RPMI8226 (cell line): ENCODE measurements around the gene CUEDC2.

Experiments
- DNase-seq: peaks from one replicate; pipeline ENCODE4 v3.0.0-alpha.2; 2015

The CUEDC2 gene, protein sequence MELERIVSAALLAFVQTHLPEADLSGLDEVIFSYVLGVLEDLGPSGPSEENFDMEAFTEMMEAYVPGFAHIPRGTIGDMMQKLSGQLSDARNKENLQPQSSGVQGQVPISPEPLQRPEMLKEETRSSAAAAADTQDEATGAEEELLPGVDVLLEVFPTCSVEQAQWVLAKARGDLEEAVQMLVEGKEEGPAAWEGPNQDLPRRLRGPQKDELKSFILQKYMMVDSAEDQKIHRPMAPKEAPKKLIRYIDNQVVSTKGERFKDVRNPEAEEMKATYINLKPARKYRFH

DNA sequence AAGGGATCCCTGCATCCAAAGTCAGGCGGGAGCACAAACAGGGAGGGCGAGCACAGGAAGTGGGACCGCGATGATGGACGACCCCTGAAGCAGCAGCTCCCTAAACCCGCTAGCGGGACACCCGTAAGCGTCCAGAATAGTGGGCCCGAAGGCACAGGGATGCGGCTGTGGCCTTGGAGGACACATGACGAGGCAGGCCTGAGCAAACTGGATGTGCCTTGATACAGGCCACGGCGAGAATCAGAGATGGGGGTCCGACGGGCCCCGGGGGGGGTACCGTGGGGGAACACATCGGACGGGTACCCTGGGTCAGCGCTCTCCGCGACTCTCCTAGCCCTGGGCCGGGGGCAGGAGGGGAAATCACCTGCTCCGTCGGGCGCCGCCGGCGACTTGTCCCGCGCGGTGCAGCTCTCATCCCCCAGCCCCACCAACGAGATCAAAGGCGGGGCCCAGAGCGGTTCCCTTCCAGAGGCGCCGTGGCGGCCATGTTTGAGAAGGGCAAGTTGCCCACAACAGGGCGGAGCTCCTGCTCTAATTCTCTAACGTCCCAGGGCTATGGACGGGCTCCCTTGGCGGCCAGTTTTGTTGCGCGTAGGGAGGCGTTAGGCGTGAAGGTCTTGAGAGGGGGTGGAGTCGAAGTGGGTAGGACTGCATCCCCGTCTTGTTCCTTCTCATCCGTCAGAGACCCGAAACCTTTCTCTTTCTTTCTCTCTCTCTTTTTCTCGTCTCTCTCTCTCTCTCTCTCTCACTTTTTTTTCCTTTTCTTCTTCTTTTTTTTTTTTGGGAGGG is at the start of gene CUEDC2:
CUEDC2 (minus strand) TSS at position 413 of the 789 bp plus-strand sequence. CDS start 7,386 bp downstream, outside the sequence.
- peak; percentile 94 for DNase-seq

DNA sequence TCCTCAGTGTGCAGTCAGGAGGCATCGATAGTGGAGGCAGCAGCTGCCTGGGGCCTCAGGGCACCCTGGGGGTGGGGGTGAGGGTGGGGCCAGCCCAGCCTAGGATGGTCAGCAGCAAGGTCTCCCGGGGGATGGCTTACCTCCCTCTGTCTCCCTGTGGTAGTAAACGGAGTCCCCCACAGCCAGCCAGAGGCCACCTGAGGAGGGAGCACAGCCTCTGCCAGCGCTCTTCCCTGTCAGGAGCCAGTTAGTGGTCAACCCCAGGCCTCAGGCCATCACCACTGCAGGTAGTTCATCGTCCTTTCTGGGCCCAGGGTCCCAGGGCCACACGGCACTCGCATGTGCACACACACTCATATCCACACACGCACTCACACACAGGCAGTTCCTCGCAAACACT is 48.0 kb upstream of the CUEDC2 start:
- no peak for DNase-seq

DNA sequence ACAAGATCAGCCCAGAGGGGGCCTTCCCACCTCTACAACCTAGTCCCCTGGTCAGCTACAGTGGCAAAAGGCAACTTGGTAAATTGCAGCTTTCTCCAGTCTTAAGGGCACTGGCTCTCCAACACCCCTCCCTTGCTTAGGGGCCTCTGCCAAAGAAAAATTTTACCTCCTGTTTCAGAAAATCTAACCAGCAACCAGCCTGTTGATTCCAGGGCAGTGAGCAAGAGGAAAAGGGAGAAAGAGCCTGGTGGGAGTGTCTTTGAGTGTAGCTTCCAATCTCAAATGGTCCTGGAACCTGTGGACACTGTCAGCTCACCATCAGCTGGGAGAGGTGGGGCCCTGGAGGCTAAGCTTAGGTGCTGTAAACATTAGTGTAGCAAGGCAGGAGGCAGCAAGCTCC is 47.3 kb upstream of the CUEDC2 start:
- DNase-seq: no peak

DNA sequence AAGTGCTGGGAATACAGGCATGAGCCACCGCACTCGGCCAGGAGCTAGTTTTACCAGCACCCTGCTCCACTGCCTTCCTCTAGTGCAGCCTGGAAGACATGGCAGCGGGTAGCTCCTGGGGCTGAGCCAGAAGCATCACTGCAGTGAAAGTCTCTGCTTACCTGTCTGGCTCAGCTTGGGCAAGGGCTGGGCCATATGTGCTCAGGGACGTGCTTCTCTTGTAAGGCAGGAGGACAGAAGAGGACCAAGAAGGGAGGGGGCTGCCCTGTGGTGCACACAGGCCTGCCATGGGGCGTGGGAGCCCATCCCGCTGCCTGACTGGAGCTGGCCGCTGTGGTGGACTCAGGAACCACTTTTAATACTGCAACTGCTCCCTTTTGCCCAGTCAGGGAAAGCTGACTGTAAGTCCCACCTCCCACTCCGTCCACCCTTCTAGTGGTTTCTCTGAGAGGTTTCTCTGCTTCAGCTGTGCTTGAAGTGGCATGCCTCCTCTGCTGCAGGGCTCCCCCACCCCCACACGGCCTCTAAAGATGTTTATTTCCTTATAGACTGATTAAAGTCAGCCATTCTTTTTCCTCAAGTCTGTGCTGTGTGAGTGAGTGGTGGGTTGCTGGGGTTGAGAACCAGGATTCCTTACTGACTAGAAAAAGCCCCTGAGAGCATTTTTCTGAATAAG is 44.2 kb upstream of the CUEDC2 start:
- no peak for DNase-seq

DNA sequence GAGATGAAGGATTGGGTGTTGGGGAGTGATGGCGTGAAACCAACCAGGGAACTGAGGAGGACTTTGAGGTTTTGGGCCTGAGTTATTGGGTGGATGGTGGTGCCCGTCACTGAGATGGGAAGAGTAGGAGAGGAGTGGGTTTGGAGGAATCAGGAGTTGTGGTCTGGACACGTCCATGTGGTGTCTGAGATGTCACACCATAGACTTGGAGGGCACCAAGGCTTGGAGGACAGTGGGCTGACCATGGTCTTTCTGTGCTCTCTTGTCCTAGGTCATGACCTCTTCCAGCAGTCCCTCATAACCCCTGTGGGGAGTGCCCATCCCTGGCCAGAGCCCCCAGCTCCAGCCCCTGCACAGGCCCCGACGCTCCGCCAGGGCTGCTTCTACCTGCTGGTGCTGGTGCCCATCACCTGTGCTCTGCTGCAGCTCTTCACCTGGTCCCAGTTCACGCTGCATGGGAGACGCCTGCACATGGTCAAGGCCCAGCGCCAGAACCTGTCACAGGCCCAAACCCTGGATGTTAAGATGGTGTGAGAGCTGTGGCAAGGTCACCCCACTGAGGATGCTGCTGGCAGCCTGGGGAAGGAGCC is 43.2 kb upstream of the CUEDC2 start:
- no peak for DNase-seq

DNA sequence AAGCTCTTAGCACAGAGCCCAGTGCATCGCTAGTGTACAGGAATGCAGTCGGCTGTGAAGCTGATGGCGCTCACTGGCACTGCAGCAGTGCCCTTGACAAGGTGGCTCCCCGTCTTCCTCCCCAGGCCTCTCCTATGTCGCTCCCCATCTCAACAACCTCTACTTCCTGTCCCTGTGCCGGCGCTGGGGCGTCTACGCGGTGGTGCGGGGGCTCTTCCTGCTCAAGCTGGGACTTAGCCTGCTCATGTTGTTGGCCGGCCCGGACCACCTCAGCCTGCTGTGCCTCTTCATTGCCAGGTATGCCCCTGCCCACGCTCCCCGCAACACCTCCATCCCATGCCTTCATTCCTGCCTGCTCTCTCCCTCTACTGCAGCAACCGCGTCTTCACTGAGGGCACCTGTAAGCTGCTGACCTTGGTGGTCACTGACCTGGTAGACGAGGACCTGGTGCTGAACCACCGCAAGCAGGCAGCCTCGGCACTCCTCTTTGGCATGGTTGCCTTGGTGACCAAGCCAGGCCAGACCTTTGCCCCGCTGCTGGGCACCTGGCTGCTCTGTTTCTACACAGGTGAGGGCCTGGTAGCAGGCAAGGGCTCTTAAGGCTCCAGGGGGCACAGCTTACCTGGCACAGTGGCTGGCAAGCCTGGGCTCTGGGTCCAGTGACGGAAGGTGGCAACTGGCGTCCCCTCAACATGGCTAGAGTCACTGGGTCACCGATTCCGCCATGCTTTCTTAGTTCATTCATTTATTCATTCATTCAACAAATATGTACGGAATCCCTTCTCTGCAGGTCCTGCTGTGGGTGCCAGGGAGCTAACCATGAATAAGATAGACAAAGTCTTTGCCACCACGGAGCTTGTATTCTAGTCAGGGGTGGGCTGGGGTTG is 41.3 kb upstream of the CUEDC2 start:
- DNase-seq: no peak

DNA sequence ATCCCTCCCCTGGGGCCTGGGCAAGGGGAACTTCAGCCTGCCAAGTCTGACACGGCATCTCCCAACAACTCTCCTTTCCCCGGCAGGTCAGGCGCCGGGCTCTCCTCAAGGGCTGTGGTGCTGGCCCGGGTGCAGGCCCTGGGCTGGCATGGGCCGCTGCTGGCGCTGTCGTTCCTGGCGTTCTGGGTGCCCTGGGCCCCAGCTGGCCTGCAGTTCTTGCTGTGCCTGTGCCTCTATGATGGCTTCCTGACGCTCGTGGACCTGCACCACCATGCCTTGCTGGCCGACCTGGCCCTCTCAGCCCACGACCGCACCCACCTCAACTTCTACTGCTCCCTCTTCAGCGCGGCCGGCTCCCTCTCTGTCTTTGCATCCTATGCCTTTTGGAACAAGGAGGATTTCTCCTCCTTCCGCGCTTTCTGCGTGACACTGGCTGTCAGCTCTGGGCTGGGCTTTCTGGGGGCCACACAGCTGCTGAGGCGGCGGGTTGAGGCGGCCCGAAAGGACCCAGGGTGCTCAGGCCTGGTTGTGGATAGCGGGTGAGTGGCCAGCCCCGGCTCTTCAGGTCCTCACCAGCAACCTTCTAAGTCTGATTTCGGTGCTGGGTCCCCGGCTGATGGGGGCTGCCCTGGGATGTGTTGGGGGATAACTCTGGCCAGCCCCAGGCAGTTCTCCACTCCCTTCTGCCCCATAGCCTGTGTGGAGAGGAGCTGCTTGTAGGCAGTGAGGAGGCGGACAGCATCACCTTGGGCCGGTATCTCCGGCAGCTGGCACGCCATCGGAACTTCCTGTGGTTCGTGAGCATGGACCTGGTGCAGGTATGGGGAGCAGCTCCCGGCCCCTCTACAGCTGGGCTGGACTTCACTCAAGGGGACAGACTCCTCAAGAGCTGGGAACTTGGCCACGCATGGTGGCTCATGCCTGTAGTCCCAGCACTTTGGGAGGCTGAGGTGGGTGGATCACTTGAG is 38.5 kb upstream of the CUEDC2 start:
- no peak for DNase-seq

DNA sequence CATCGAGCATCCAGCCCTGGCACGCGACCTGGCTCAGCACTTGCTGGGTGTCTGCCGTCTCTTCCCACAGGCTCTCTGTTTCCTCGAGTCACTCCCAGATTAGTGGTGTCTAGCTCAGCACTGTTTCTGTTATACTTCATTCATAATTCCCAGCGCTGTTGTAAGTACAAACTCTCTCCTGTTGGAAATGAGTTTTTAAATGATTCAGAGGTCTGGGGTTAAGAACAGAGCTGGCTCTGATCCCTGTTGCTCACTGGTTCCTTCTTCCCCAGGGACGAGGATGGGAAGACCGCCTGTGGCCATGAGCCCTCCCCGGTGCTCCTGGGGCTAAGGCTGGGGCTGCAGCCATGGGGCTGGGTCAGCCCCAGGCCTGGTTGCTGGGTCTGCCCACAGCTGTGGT is 36.3 kb upstream of the CUEDC2 start:
- no peak for DNase-seq

DNA sequence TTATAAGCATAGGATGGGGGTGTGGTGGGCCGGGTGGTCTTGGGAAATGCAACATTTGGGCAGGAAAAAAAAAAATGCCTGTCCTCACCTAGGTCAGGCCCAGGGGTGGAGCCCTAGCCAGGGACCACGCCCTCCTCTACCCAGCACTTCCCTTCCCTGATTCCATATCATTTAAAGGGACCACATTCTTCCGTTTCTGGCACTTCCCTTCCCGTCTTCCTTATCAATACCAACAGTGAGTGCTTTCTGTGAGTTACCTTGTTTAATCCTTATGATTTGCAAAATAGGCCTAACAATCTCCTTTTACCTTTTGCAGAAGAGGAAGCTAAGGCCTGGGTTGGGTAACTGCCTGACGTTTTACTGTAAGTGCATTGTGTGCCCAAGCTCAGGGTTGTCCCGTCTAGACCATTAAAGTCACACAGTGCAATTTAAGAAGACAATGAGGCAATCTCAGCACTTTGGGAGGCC is 35.6 kb upstream of the CUEDC2 start:
- no peak for DNase-seq

DNA sequence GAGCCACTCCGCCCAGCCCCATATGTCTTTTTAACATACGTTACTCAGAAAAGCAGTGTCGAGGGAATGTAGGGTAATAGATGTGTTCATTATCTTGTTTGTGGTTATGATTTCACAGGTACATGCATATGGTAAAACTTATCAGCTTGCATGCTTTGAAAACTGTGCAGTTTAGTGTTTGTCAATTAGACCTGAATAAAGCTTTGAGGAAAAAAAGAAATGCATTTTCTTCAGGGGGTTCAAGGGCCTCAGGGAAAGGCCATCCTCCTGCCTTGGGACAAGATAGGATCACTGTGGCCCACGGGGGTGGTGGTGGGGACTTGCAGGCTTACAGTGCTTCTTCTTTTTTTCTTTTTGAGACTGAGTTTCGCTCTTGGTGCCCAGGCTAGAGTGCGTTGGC is 34.9 kb upstream of the CUEDC2 start:
- no peak for DNase-seq

DNA sequence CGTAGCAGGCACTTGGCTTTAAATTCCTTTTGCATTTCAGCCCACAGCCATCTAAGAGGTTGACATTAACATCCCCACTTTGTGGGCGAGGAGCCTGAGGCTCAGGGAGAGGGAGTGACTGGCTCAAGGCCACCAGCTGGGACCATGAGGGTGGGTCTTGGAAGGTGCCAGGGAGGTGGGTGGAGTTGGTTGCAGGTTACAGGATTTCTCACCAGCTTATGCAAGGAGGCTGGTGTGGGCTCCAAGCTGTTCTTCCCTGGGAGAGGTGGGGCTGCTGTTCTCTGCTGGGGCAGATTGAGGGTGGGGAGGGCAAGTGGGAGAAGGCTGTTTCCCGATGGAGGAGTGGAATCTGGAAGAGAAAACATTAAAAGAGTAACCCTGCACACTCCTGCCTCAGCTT is 33.1 kb upstream of the CUEDC2 start:
- DNase-seq: no peak

DNA sequence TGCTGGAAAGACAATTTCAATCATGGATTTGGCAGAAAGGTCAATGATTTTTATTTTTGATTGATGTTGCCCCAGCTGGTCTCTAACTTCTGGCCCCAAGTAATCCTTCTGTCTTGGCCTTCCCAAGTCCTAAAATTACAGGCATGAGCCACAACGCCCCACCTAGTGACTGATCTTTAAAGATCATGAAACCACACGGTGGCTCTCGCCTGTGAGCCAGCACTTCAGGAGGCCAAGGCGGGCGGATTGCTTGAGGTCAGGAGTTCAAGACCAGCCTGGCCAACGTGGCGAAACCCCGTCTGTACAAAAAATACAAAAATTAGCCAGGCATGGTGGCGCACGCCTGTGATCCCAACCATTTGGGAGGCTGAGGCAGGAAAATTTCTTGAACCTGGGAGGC is 31.6 kb upstream of the CUEDC2 start:
- no peak for DNase-seq

DNA sequence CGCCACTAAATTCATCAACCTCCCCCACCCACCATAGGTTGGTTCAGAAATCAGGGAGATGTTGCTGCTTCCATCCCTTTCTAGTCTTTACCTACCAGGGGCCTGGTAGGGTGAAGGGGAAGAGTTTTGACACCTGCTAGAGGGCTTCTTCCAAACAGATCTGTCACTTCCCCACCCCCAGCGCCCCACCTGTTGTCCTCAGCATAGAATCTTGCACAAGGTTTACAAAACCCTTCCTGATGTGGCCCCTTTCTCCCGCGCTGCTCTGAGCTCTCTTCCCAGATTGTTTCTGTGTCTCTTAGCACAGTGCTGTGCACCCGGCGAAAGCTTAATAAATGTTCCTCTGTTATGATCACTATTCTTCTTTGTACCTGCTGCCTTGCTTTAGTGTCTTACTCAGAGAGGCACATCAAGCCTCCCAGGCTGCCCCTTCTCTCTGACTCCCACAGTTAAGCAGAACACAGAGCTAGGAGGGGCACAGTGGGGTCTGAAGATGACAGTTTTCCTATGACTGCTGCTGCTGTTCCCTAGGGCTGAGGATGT is 30.2 kb upstream of the CUEDC2 start:
- no peak for DNase-seq

DNA sequence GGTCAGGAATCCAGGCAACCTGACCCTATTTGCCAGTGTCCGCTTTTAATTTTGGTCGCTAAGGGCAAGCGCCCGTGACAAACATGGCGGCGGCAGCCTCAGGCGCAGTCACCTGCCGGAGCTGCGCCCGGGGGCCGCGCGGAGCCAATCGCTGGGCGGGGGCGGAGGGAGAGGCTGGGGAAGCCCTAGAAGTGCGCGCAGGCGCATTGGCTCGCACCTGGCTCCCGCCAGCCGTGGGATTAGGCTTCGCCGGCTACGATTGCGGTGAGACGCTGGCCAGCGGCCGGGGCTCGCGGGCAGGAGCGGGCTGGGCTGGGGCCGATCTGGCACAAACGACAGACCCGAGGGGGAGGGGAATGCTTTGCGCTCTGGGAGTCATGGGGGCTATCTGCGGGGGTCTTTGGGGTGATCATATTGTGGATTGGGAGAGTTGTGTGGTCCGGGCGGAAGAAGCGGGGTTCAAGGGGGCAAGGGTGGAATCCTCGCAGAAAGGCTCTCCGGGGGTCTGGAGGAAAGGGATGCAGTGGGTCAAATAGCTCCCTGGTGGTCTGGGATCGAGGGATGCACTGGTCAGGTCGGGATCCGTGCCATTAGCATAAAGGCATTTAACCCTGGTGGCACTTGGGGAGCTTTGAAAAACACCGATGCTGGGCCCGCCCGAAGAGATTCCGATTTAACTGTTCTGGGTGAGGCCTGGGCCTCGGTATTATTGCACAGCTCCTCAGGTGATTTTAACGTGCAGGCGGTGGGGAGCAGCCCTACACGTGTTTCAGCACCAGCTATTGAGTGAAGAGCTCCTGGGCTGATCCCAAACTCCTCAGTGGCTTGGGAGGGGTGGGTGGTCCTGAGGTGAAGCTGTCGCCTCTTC is 29.0 kb upstream of the CUEDC2 start:
- DNase-seq: peak; percentile 94

DNA sequence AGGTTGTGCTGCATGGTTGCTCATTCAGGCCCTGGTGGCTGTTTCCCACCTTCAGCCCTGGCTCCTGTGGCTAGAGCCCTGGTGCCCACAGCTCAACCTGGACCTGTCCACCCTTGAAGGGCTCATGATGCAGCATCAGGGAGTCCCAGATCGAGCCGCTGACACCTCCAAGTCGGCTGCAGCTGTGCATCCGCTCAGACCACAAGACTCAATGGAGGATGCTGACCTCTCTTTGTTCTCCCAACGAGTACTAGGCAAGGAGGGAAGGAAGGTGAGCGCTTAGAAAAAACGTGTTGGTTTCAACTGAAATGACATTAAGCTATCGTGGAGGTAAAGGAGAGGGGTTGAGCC is 28.4 kb upstream of the CUEDC2 start:
- DNase-seq: no peak

DNA sequence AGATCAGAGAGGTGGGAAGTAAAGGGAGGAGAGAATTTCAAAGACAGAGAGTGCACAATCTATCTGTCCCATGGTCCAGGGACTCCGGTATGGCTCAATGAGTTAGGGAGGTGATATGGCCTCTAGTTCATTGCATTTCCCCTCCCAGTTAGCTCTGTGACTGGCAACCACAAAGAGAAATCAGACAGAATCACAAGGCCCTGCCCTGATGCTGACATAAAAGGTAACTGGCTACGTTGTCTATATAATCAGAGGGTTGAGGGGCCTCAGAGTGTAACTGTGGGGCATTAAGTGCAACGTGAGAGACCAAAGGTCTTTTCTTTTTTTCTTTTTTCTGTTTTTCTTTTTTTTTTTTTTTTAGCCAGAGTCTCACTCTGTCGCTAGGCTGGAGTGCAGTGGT is 26.3 kb upstream of the CUEDC2 start:
- no peak for DNase-seq

DNA sequence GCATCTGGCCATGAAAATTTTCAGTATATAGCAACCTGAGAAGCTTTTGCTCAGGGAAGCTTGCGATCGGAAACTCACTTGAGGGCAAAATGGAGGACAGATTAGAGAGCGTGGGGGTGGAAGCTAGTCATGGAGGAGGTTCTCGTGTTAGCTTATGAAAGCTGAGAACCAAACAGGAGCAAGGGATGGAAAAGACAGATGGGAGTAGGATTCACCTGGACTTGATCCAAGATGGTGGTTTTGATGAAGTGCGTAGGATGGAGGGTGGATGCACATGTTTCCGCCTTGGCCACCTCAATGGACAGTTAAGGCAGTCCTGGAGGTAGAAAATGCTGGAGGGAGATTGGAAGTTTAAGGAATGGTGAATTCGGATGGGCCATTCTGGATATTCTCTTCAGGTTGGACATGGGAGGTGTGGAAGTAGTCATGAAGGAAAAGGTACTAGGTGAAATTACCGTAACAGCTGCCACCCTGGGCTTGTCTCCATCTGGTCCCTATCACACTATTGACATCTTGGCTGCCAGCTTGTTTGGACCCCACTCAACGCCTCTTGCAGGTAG is 25.3 kb upstream of the CUEDC2 start:
- no peak for DNase-seq

DNA sequence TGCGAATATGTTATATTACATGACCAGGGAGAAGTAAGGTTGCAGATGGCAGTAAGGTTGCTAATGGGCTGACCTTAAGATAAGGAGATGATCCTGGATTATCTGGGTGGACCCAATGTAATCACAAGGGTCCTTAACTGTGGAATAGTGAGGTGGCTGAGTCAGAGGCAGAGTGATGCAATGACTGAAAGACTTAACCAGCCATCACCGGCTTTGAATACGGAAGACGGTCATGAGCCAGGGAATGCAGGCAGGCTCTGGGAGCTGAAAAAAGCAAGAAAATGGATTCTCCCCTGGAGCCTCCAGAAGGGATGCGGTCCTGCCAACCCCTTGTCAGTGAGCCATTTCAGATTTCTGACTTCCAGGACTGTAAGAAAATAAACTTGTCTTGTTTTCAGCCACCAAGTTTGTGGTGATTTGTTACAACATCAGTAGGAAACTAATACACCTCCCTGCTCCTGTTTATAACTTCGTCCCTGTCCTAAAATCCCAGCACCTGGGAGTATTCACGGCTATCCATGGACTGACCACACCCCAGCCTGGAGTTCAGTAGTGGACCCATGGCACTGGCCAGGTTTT is 23.6 kb upstream of the CUEDC2 start:
- DNase-seq: no peak
